ENCODE measurements around the gene TEKTIP1. TPM values are rescaled to one million over a fixed set of nuclear protein-coding genes. Genes with fewer than 3 reads are reported as not detected.

Gene TEKTIP1

Small RNA genes lying within 50 kb of the gene (small RNA-seq; reads per million reads assigned to genes)
- gene AC005786.1 (ENCODE audit: insufficient read depth) (not detected), gene RF00212 (ENCODE audit: insufficient read depth) (not detected)

All from neuronal stem cell (in vitro differentiated cells).